Measurements from ENCODE around the gene BYSL. TPM values are rescaled to one million over a fixed set of nuclear protein-coding genes. Genes with fewer than 3 reads are reported as not detected.

BYSL gene
- total and polyA plus RNA-seq, 9 of the 15 experiments (the other 6 are each of a cell fraction or from before 2014, with no cell fraction given) = 22.2 to 92.3 (median 53.4) TPM

DNA sequence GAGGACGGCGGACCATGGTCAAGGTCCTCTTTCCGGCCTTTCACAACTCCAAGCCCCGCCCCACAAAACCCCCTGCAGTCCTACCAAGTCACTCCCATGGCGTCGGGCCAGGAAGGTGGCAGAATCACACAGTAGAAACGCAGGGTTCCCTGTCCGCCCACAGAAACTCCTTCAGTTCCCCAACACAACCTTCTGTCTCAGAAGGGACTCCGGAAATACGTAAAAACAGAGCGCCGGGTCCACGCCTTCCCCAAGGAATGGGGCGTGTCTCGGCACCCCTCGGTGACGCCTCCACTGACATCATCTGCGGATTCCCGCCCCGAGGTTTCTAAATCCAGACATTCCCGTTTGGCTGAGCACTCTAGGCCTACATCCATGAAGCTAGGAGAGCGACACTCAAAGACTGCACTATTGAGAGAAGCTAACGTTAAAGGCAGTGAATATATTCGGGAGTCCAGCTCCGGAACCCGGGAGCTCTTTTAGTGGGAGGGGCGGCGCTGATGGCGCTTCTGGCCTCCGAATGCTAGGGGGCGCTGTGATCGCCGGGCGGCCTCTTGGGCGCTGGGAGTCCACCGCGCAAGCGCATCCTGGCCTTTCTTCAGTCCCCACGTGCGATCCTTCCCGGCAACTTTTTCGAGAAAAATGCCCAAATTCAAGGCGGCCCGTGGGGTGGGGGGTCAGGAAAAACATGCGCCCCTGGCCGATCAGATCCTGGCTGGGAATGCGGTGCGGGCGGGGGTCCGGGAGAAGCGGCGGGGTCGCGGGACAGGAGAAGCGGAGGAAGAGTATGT, at the start of gene BYSL, which contains the start of gene MED20 (continued):
- TF ChIP-seq CHCHD3 (CRISPR knock-in tag; IDR thresholded peaks at IDR 0.05) (no peak), NBN (IDR thresholded peaks at IDR 0.05; ENCODE audit: low read depth) (peak; percentile 90), ZNF347 (CRISPR knock-in tag; IDR thresholded peaks at IDR 0.05; ENCODE audit: low read depth) (no peak), ESRRB (CRISPR knock-in tag; IDR thresholded peaks at IDR 0.05; ENCODE audit: borderline replicate concordance) (no peak), ZKSCAN3 (CRISPR knock-in tag; IDR thresholded peaks at IDR 0.05) (no peak), TAF7 (tag; IDR thresholded peaks at IDR 0.05) (peak; percentile 71; the same call in 1 of the 2 replicates), MYC (IDR thresholded peaks at IDR 0.05; ENCODE audit: low read depth, low read length) (peak; percentile 99), MYC (CRISPR knock-in tag; IDR thresholded peaks at IDR 0.05; ENCODE audit: borderline replicate concordance, low read depth) (peak; percentile 99), EGR1 (conservative IDR thresholded peaks at IDR 0.05) (peak; percentile 97), PHTF2 (CRISPR knock-in tag; IDR thresholded peaks at IDR 0.05) (no peak), NCOA2 (IDR thresholded peaks at IDR 0.05; ENCODE audit: partially characterized antibody in 2 of 2) (no peak), ZNF165 (CRISPR knock-in tag; IDR thresholded peaks at IDR 0.05; ENCODE audit: borderline replicate concordance) (no peak), ZNF124 (CRISPR knock-in tag; IDR thresholded peaks at IDR 0.05) (no peak), MXI1 (IDR thresholded peaks at IDR 0.05; ENCODE audit: low read depth, low read length) (peak; percentile 83), SIX5 (IDR thresholded peaks at IDR 0.05; ENCODE audit: borderline replicate concordance in 1 of 2, insufficient read depth in 1 of 2, low read depth in 1 of 2, low read length in 2 of 2) (peak in 1 of 2 experiments; percentile 20; a peak in 1 of 4 replicates), STAT5B (CRISPR knock-in tag; IDR thresholded peaks at IDR 0.05) (no peak), ILK (tag; IDR thresholded peaks at IDR 0.05; ENCODE audit: borderline replicate concordance, low read depth) (no peak), NFRKB (IDR thresholded peaks at IDR 0.05; ENCODE audit: low read depth) (0 out of 2 replicates have a peak, but pooled peaks have one; percentile 60), NFYB (IDR thresholded peaks at IDR 0.05; ENCODE audit: extremely low read depth, insufficient read length) (no peak)
- TF ChIP-seq, protein P1, sequence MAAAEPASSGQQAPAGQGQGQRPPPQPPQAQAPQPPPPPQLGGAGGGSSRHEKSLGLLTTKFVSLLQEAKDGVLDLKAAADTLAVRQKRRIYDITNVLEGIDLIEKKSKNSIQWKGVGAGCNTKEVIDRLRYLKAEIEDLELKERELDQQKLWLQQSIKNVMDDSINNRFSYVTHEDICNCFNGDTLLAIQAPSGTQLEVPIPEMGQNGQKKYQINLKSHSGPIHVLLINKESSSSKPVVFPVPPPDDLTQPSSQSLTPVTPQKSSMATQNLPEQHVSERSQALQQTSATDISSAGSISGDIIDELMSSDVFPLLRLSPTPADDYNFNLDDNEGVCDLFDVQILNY (CRISPR knock-in tag; IDR thresholded peaks at IDR 0.05) = no peak
- TF ChIP-seq, protein P2, sequence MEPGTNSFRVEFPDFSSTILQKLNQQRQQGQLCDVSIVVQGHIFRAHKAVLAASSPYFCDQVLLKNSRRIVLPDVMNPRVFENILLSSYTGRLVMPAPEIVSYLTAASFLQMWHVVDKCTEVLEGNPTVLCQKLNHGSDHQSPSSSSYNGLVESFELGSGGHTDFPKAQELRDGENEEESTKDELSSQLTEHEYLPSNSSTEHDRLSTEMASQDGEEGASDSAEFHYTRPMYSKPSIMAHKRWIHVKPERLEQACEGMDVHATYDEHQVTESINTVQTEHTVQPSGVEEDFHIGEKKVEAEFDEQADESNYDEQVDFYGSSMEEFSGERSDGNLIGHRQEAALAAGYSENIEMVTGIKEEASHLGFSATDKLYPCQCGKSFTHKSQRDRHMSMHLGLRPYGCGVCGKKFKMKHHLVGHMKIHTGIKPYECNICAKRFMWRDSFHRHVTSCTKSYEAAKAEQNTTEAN (CRISPR knock-in tag; IDR thresholded peaks at IDR 0.05) = no peak
- TF ChIP-seq, protein P3, sequence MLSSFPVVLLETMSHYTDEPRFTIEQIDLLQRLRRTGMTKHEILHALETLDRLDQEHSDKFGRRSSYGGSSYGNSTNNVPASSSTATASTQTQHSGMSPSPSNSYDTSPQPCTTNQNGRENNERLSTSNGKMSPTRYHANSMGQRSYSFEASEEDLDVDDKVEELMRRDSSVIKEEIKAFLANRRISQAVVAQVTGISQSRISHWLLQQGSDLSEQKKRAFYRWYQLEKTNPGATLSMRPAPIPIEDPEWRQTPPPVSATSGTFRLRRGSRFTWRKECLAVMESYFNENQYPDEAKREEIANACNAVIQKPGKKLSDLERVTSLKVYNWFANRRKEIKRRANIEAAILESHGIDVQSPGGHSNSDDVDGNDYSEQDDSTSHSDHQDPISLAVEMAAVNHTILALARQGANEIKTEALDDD (IDR thresholded peaks at IDR 0.05) = no peak
- TF ChIP-seq, protein P4, sequence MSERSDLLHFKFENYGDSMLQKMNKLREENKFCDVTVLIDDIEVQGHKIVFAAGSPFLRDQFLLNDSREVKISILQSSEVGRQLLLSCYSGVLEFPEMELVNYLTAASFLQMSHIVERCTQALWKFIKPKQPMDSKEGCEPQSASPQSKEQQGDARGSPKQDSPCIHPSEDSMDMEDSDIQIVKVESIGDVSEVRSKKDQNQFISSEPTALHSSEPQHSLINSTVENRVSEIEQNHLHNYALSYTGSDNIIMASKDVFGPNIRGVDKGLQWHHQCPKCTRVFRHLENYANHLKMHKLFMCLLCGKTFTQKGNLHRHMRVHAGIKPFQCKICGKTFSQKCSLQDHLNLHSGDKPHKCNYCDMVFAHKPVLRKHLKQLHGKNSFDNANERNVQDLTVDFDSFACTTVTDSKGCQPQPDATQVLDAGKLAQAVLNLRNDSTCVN (CRISPR knock-in tag; IDR thresholded peaks at IDR 0.05) = 0 out of 2 replicates have a peak, but pooled peaks have one; percentile 38
